Measurements from ENCODE around the gene GRK3. TPM values are rescaled to one million over a fixed set of nuclear protein-coding genes. Genes with fewer than 3 reads are reported as not detected.
"Not testable (repeated sequence)": the region's sequence is repeated elsewhere in the genome, so short reads cannot be mapped to it uniquely, and the experiment has no call there.

The GRK3 gene
- total RNA-seq, 1 donor from 2014 or later = 19.4 TPM

GRCh38 chr22:25555586-25555985 is 8.9 kb upstream of the GRK3 start:
- H3K27ac Mint-ChIP-seq (ENCODE audit: unreplicated experiment) = no peak overlapping the region
- H3K4me1 Mint-ChIP-seq = peaks cover 25% of the 10 kb centered on the region
- H3K27me3 Mint-ChIP-seq (ENCODE audit: low read depth) = no peaks in the 10 kb centered on the region
- H3K36me3 Mint-ChIP-seq (ENCODE audit: low read depth) = no peaks in the 10 kb centered on the region
- H3K9me3 Mint-ChIP-seq = no peaks in the 10 kb centered on the region
- H3K4me3 Mint-ChIP-seq = no peak overlapping the region
- DNase-seq (ENCODE audit: low read depth, low spot score) = no peak
- TF ChIP-seq CTCF (conservative IDR thresholded peaks at IDR 0.05) = no peak

- no peak for DNase-seq (ENCODE audit: low read depth, low spot score)
- Mint-ChIP-seq H3K27ac (ENCODE audit: unreplicated experiment) (peak overlapping the region; percentile 1), H3K27me3 (ENCODE audit: low read depth) (peaks cover 2% of the 10 kb centered on the region), H3K9me3 (no peaks in the 10 kb centered on the region), H3K4me1 (peaks cover 29% of the 10 kb centered on the region), H3K36me3 (ENCODE audit: low read depth) (no peaks in the 10 kb centered on the region), H3K4me3 (no peak overlapping the region)
- no peak for TF ChIP-seq CTCF (conservative IDR thresholded peaks at IDR 0.05)
These were observed 7.3 kb upstream of the GRK3 start for GRCh38 chr22:25557218-25557617.

GRCh38 chr22:25558341-25558740 is 6.1 kb upstream of the GRK3 start:
- Mint-ChIP-seq H3K27ac (ENCODE audit: unreplicated experiment) (no peak overlapping the region), H3K36me3 (ENCODE audit: low read depth) (no peaks in the 10 kb centered on the region), H3K9me3 (no peaks in the 10 kb centered on the region), H3K4me3 (no peak overlapping the region), H3K27me3 (ENCODE audit: low read depth) (peaks cover 6% of the 10 kb centered on the region), H3K4me1 (peaks cover 33% of the 10 kb centered on the region)
- no peak for DNase-seq (ENCODE audit: low read depth, low spot score)
- TF ChIP-seq CTCF (conservative IDR thresholded peaks at IDR 0.05) = no peak

DNA sequence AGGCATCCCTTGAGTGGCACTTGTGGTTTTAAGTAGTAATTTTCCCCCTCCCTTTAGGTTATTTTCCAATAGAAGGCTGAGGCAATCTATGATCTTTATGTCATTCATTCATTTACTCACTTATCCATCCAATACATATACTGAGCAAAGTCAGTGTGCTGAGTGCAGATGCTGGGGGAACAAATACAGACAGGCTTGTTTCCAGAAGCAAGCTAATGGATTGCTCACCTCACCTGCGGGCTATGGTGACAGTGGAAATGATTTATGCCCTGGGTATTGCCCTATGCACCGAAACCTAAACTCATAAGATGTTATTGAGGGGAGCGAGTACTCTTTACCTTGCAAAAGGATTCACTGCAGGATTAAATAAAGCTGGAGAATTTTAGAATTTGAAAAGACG is 4.6 kb upstream of the GRK3 start:
- not testable (repeated sequence) for DNase-seq (ENCODE audit: low read depth, low spot score); H3K36me3 Mint-ChIP-seq (ENCODE audit: low read depth); H3K27ac Mint-ChIP-seq (ENCODE audit: unreplicated experiment); H3K9me3 Mint-ChIP-seq
- peak overlapping the region; percentile 10 for H3K4me3 Mint-ChIP-seq
- peaks cover 32% of the 10 kb centered on the region for H3K4me1 Mint-ChIP-seq
- peaks cover 16% of the 10 kb centered on the region for H3K27me3 Mint-ChIP-seq (ENCODE audit: low read depth)

GRCh38 chr22:25561182-25561581 is 3.3 kb upstream of the GRK3 start:
- not testable (repeated sequence) for H3K4me3 Mint-ChIP-seq; DNase-seq (ENCODE audit: low read depth, low spot score); H3K36me3 Mint-ChIP-seq (ENCODE audit: low read depth); H3K9me3 Mint-ChIP-seq; H3K27ac Mint-ChIP-seq (ENCODE audit: unreplicated experiment)
- peaks cover 31% of the 10 kb centered on the region for H3K4me1 Mint-ChIP-seq
- H3K27me3 Mint-ChIP-seq (ENCODE audit: low read depth) = peaks cover 21% of the 10 kb centered on the region

DNA sequence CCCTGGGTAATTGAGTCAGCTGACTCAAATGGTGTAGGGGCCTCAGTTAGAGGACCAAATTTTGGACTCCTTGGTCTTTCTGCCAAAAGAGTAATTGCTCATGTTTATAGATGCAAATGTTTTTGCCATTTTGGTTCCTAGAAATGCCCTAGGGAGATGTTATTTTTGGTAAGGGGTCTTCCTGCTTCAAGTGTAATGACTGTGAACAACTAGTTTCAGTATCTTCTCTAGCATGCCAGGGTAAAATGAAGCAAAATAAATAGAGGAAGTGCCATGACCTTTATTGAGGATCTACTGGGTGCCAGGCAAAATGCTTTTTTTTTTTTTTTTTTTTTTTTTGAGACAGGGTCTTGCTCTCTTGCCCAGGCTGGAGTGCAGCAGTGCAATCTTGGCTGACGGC is 2.5 kb upstream of the GRK3 start:
- not testable (repeated sequence) for H3K36me3 Mint-ChIP-seq (ENCODE audit: low read depth); DNase-seq (ENCODE audit: low read depth, low spot score); H3K27ac Mint-ChIP-seq (ENCODE audit: unreplicated experiment); H3K9me3 Mint-ChIP-seq
- H3K27me3 Mint-ChIP-seq (ENCODE audit: low read depth) = peaks cover 25% of the 10 kb centered on the region
- H3K4me3 Mint-ChIP-seq = peak overlapping the region; percentile 52
- H3K4me1 Mint-ChIP-seq = peaks cover 35% of the 10 kb centered on the region

DNA sequence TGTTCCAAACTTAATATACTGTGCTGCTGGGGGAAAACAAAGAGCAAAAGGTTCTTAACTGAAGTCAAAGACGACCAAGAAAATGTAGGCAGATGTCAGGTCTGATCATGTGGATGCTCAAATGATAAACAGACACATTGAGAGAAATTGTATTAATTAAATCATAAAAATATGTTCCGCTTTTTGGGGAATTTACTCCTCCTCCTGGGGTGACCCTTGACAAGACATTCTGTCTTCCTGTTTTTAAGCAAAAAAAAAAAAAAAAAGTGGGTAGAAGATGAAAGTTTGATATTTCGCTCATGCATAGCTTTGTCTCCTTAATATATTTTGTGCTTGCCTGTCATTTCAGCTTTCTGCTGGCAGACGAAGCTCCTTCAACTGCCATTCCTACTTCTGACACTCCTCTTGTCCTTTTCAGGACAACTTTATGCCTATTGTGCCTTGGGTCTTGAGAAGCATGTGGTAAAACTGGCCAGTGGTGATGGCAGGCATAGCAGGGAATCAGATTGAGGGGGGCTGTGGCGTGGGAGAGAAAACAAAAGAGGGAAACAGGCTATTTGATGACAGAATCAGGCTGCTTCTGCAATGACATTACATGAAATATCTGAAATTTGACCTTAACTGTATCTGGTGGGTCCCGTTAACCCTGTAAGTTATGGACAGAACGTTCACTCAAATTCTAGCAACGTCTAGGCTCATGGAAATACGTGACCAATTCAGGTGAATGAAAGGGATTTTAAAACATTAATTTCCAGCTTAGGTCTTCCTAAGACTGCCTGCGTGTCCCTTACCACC is 1.3 kb upstream of the GRK3 start:
- not testable (repeated sequence) for DNase-seq (ENCODE audit: low read depth, low spot score)

More for the DNA sequence above, 1.3 kb upstream of the GRK3 start:
- not testable (repeated sequence) for H3K36me3 Mint-ChIP-seq (ENCODE audit: low read depth); H3K9me3 Mint-ChIP-seq; H3K27ac Mint-ChIP-seq (ENCODE audit: unreplicated experiment)
- Mint-ChIP-seq H3K27me3 (ENCODE audit: low read depth) (peaks cover 25% of the 10 kb centered on the region), H3K4me3 (peak overlapping the region; percentile 86), H3K4me1 (peaks cover 36% of the 10 kb centered on the region)

Data from neural crest cell (in vitro differentiated cells).